Endothelial cell (in vitro differentiated cells): Measurements from ENCODE around the gene ACSS1. TPM values are rescaled to one million over a fixed set of nuclear protein-coding genes. Genes with fewer than 3 reads are reported as not detected.

Experiments used
- DNase-seq: peaks from one replicate; pipeline ENCODE4 v3.0.0; 2021; ENCODE audit warnings: low spot score
- H3K27ac Mint-ChIP-seq: one replicate; pipeline ENCODE4 v1.8.0; 2021; ENCODE audit warnings: mixed read lengths, inconsistent platforms; ENCODE audit not compliant: unreplicated experiment
- H3K27me3 Mint-ChIP-seq: one replicate; pipeline ENCODE4 v1.8.0; 2021; ENCODE audit warnings: mild to moderate bottlenecking, moderate library complexity, mixed read lengths, inconsistent platforms; ENCODE audit not compliant: unreplicated experiment
- H3K36me3 Mint-ChIP-seq: one replicate; pipeline ENCODE4 v1.8.0; 2021; ENCODE audit warnings: mild to moderate bottlenecking, low read depth, mixed read lengths, inconsistent platforms; ENCODE audit not compliant: unreplicated experiment
- H3K4me1 Mint-ChIP-seq: one replicate; pipeline ENCODE4 v1.8.0; 2021; ENCODE audit warnings: mild to moderate bottlenecking, mixed read lengths, inconsistent platforms; ENCODE audit not compliant: unreplicated experiment
- H3K4me3 Mint-ChIP-seq: one replicate; pipeline ENCODE4 v1.8.0; 2021; ENCODE audit warnings: mild to moderate bottlenecking, mixed read lengths, inconsistent platforms; ENCODE audit not compliant: unreplicated experiment
- H3K9me3 Mint-ChIP-seq: one replicate; pipeline ENCODE4 v1.8.0; 2021; ENCODE audit warnings: mixed read lengths, inconsistent platforms; ENCODE audit not compliant: unreplicated experiment
- total RNA-seq: library from RNA; stranded (reverse); fragmentation: NEBNext Ultra II Directional; extraction: Animal tissue kit (Norgen Biotek cat#: 25700); gene quantifications from one replicate; pipeline ENCODE4 v1.2.1, GENCODE V29; 2021; ENCODE audit not compliant: unreplicated experiment
- TF ChIP-seq, protein P1 (sequence below): fragments of 200-600 bp; sonication (generic); IDR thresholded peaks from one replicate; pipeline ENCODE4 v1.5.0; 2021; ENCODE audit warnings: antibody characterized with exemption; ENCODE audit not compliant: unreplicated experiment

Gene ACSS1
- total RNA-seq, 1 donor from 2014 or later, result 15.5 TPM

DNA sequence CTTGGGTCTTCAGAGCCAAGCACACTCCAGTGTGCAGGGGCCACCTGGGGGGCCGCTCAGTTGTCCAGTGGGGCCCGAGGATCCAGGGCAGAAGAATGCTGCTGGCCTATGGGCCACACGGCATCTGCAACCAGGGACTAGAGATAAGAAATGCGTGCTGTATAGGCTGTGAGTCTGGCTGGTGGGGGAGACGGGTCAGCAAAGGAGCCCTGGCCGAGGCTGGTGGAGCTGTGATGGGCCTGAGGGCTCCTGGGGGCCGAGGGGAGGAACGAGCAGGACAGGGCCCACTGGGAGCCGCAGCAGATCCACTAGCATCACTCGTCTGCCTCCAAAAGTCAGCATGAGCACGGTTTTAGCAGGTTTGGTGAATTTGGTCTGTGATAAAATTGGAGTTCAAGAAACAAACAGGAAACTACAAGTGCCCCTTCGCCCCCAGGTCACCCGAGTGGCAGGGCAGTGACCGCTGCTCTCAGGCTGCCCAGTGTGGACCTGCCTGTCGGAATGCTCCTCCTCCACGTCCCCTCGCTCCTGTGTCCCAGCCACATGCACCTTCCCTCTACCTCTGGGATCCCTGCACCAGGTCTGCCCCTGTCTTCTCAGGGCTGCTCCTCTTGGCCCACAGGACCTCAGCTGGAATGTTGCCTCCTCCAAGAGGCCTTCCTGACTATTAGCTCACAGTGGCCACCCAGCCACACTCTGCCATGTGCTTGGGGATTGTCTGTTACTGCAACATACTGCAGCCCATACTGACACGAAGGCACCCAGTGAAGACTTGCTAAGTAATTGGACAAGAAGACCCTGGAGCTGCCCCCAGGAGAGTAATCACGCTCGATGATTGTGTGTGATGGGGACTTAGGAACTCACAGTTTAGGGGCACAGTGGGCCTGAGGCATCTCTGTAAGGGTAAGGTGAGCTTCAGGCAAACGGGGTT lies 10.9 kb downstream of the ACSS1 start:
- Mint-ChIP-seq H3K27me3 (peaks cover 7% of the 10 kb centered on the region), H3K9me3 (no peaks in the 10 kb centered on the region), H3K4me3 (no peak overlapping the region), H3K36me3 (peaks cover 4% of the 10 kb centered on the region), H3K27ac (no peak overlapping the region), H3K4me1 (peaks cover 37% of the 10 kb centered on the region)
- DNase-seq, result no peak
- TF ChIP-seq, protein P1, sequence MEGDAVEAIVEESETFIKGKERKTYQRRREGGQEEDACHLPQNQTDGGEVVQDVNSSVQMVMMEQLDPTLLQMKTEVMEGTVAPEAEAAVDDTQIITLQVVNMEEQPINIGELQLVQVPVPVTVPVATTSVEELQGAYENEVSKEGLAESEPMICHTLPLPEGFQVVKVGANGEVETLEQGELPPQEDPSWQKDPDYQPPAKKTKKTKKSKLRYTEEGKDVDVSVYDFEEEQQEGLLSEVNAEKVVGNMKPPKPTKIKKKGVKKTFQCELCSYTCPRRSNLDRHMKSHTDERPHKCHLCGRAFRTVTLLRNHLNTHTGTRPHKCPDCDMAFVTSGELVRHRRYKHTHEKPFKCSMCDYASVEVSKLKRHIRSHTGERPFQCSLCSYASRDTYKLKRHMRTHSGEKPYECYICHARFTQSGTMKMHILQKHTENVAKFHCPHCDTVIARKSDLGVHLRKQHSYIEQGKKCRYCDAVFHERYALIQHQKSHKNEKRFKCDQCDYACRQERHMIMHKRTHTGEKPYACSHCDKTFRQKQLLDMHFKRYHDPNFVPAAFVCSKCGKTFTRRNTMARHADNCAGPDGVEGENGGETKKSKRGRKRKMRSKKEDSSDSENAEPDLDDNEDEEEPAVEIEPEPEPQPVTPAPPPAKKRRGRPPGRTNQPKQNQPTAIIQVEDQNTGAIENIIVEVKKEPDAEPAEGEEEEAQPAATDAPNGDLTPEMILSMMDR, result no peak

DNA sequence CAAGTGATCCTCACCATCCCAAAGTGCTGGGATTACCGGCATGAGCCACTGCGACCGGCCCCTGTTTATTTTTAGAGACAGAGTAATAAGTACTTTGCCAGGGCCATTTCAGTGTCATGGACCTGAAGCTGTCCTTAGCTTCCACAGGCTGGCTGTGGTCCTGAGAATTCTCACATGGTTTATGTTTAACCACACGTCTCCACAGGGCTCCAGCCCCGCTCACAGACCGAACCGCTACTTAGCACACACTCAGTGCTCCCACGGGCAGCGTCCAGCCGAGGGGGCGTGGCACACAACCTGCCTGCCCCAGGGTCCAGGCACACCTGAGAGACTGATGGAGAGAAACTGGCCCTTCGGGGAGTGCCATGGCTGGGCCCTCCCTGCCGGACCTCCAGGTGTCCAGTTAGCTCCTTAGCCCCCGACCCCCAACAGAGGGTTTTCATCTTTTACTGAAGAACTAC lies 11.7 kb downstream of the ACSS1 start:
- TF ChIP-seq, protein P1, result no peak
- Mint-ChIP-seq H3K9me3 (no peaks in the 10 kb centered on the region), H3K4me1 (peaks cover 31% of the 10 kb centered on the region), H3K27ac (no peak overlapping the region), H3K4me3 (no peak overlapping the region), H3K27me3 (peaks cover 7% of the 10 kb centered on the region), H3K36me3 (peaks cover 4% of the 10 kb centered on the region)
- no peak for DNase-seq

DNA sequence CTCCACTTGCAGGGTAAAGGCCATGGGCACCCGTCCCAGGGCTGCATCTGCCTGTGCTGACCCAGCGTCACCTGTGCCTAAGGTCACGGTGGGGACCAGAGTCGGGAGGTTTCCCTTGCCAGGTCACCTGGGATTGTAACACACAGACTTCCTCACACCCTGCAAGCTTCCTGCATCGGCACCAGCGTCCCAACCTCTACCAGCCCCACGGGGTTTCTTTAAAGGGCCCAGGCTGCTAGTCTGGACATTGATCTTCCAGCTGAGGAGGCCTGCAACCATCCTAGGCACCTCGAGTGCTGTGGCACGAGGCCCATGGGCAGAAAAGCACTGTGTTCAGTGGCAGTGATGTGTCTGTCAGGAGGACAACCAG lies 12.6 kb downstream of the ACSS1 start:
- Mint-ChIP-seq H3K27ac (no peak overlapping the region), H3K9me3 (no peaks in the 10 kb centered on the region), H3K36me3 (peaks cover 4% of the 10 kb centered on the region), H3K4me3 (no peak overlapping the region), H3K4me1 (peaks cover 24% of the 10 kb centered on the region), H3K27me3 (peaks cover 7% of the 10 kb centered on the region)
- TF ChIP-seq, protein P1, result no peak
- no peak for DNase-seq

DNA sequence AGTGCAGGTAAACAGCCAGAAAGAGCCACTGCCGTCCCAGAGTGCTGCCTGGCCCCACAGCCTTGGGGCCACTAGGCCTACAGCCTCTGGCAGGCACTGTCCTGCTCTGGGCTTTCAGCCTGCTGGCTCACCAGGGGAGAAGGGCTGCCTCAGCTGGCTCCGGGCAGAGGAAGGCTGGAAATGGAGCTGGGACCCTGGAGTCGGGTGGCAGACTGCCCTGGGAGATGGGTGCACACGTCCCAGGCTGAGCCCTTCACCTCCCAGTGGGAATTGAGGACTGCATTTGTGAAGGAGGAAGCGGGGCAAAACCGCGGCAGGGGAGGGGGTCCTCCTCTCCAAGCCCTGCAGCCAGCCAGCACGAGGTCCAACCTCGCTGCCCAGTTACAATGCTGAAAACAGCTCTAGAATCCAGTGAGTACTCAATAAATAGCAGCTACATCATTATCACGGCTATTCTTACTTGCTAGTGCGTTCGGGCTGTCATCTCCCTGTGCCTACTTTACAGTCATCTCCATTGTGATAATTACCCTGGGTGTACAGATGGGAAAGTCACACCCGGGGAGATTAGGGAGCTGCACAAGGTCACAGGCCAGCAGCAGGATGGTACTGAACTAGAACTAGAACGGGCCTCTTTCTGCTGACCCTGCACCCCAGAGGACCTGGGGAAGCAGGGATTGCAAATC lies 13.1 kb downstream of the ACSS1 start:
- no peak for DNase-seq
- peaks cover 4% of the 10 kb centered on the region for H3K36me3 Mint-ChIP-seq
- H3K4me1 Mint-ChIP-seq, result peaks cover 24% of the 10 kb centered on the region
- no peaks in the 10 kb centered on the region for H3K9me3 Mint-ChIP-seq
- no peak overlapping the region for H3K4me3 Mint-ChIP-seq
- H3K27me3 Mint-ChIP-seq, result peaks cover 7% of the 10 kb centered on the region
- H3K27ac Mint-ChIP-seq, result no peak overlapping the region
- TF ChIP-seq, protein P1, result no peak

DNA sequence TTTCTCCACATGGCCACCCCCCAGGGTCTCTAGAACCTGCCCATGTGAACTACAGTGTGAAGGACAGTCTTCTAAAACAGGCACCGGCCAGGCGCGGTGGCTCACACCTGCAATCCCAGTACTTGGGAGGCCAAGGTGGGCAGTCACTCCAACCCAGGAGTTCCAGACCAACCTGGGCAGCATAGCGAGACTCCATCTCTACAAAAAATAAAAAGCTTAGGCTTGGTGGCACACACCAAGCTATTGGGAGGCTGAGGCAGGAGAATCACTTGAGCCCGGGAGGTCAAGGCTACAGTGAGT lies 13.7 kb downstream of the ACSS1 start:
- peaks cover 4% of the 10 kb centered on the region for H3K36me3 Mint-ChIP-seq
- no peak for DNase-seq
- H3K4me1 Mint-ChIP-seq, result peaks cover 27% of the 10 kb centered on the region
- H3K27me3 Mint-ChIP-seq, result peaks cover 3% of the 10 kb centered on the region
- no peak overlapping the region for H3K4me3 Mint-ChIP-seq
- TF ChIP-seq, protein P1, result no peak
- no peaks in the 10 kb centered on the region for H3K9me3 Mint-ChIP-seq
- no peak overlapping the region for H3K27ac Mint-ChIP-seq
